GM12878 (cell line): Measurements from ENCODE around the gene TULP1. TPM values are rescaled to one million over a fixed set of nuclear protein-coding genes. Genes with fewer than 3 reads are reported as not detected.

Experiments
- ATAC-seq: fragments of 200-7000 bp; cut with Tn5 transposase; 3 replicates; pipeline ENCODE4 v1.9.1; 2020; ENCODE audit warnings: mild to moderate bottlenecking, moderate library complexity
- BruUV-seq: library from RNA; stranded (reverse); fragments of 400-500 nt; replicated peaks from 2 replicates; lab custom pipeline; 2021; lab: Mats Ljungman, UMichigan
- CTCF ChIA-PET: fragments of 300-600 bp; sonication (Branson Sonifier 250); formaldehyde crosslinking; extraction: SDS; loops from one replicate; lab custom pipeline; 2021; ENCODE audit warnings: inconsistent platforms; lab: Yijun Ruan, JAX
- POLR2A ChIA-PET: fragments of 350-600 bp; formaldehyde crosslinking; extraction: SDS; loops from one replicate; lab custom pipeline; 2021; ENCODE audit warnings: inconsistent platforms; lab: Charles Lee
- RAD21 ChIA-PET: fragments of 300-600 bp; sonication (Branson Sonifier 250); formaldehyde crosslinking; loops from one replicate; lab custom pipeline; 2023; ENCODE audit warnings: antibody characterized with exemption; ENCODE audit not compliant: unreplicated experiment; lab: Charles Lee
- SMC1A ChIA-PET: fragments of 300-600 bp; sonication (Branson Sonifier 250); formaldehyde crosslinking; loops from one replicate; lab custom pipeline; 2023; ENCODE audit not compliant: unreplicated experiment, uncharacterized antibody; lab: Charles Lee
- DNase-seq: peaks from one replicate; pipeline ENCODE4 v3.0.0-alpha.2; 2011; ENCODE audit warnings: low read depth, low spot score
- FAIRE-seq: peaks from 3 replicates; lab custom pipeline; 2011; peaks lifted over from hg19 to GRCh38; lab: Jason Lieb, UNC
- H2AFZ ChIP-seq: 2 replicates; pipeline ENCODE4 v1.6.0; 2011; ENCODE audit warnings: low read depth, low read length, control low read depth; ENCODE audit not compliant: control insufficient read depth
- H3K27ac ChIP-seq: 2 replicates; pipeline ENCODE4 v1.5.1; 2011; ENCODE audit warnings: control low read depth; ENCODE audit not compliant: control insufficient read depth, insufficient read depth
- H3K27me3 ChIP-seq, 2 experiments: replicated peaks in 1 of 2; 2 replicates each; pipeline versions ENCODE4 v1.6.0 to v1.6.1; 2011; ENCODE audit warnings: low read length in 1 of 2; ENCODE audit not compliant: control insufficient read depth in 2 of 2, insufficient read depth in 2 of 2
- H3K36me3 ChIP-seq, 2 experiments: 2 replicates each; pipeline ENCODE4 v1.5.1; 2011; ENCODE audit warnings: low read length in 1 of 2; ENCODE audit not compliant: control insufficient read depth in 2 of 2, insufficient read depth in 2 of 2
- H3K4me1 ChIP-seq: 2 replicates; pipeline ENCODE4 v1.6.1; 2011; ENCODE audit warnings: mild to moderate bottlenecking, low read length, moderate library complexity, mixed read lengths; ENCODE audit not compliant: control insufficient read depth, insufficient read depth
- H3K4me2 ChIP-seq: 2 replicates; pipeline ENCODE4 v1.6.0; 2011; ENCODE audit warnings: control low read depth; ENCODE audit not compliant: control insufficient read depth, insufficient read depth
- H3K4me3 ChIP-seq: fragments of 200-600 bp; sonication (generic); 2 replicates; pipeline ENCODE4 v1.5.1; 2016
- H3K79me2 ChIP-seq: 2 replicates; pipeline ENCODE4 v1.6.0; 2011; ENCODE audit warnings: low read length; ENCODE audit not compliant: control insufficient read depth, insufficient read depth
- H3K9ac ChIP-seq: 2 replicates; pipeline ENCODE4 v1.8.0; 2011; ENCODE audit warnings: low read length, control low read depth, mixed read lengths; ENCODE audit not compliant: control insufficient read depth, insufficient read depth
- H3K9me3 ChIP-seq: replicated peaks from 3 replicates; pipeline ENCODE4 v1.5.1; 2011; ENCODE audit warnings: mild to moderate bottlenecking, low read length; ENCODE audit not compliant: control insufficient read depth, insufficient read depth
- H4K20me1 ChIP-seq: 2 replicates; pipeline ENCODE4 v1.6.0; 2011; ENCODE audit not compliant: control insufficient read depth, insufficient read depth
- ATF3 ChIP-seq: IDR thresholded peaks from 2 replicates; pipeline ENCODE4 v1.6.1; 2011; ENCODE audit warnings: low read depth, mild to moderate bottlenecking, low read length, moderate library complexity, borderline replicate concordance; ENCODE audit errors: extremely low read depth
- BCL11A ChIP-seq: IDR thresholded peaks from 2 replicates; pipeline ENCODE4 v1.6.1; 2011; ENCODE audit warnings: low read depth, low read length
- BRCA1 ChIP-seq: IDR thresholded peaks from 2 replicates; pipeline ENCODE4 v1.6.1; 2011; ENCODE audit warnings: low read depth, low read length, improper control_type of control experiment
- CEBPB ChIP-seq, 2 experiments: fragments of 150-350 bp in 1 of 2; IDR thresholded peaks; 2 replicates each; pipeline ENCODE4 v1.6.1; 2012 to 2014; ENCODE audit warnings: low read depth in 2 of 2, low read length in 2 of 2, borderline replicate concordance in 1 of 2, inconsistent platforms in 1 of 2
- ELK1 ChIP-seq: IDR thresholded peaks from 2 replicates; pipeline ENCODE4 v1.6.1; 2012; ENCODE audit warnings: low read depth, low read length, improper control_type of control experiment
- ETV6 ChIP-seq, 2 experiments: fragments of 450-650 bp in 1 of 2; IDR thresholded peaks in 1 of 2; conservative IDR thresholded peaks in 1 of 2; 2 replicates each; pipeline ENCODE4 v1.6.1; 2014; ENCODE audit warnings: antibody characterized with exemption in 1 of 2, borderline replicate concordance in 1 of 2, low read depth in 1 of 2, mild to moderate bottlenecking in 1 of 2, moderate library complexity in 1 of 2
- FOXK2 ChIP-seq: fragments of 450-650 bp; IDR thresholded peaks from 2 replicates; pipeline ENCODE4 v1.6.1; 2017; ENCODE audit warnings: mild to moderate bottlenecking, moderate library complexity
- MXI1 ChIP-seq: fragments of 150-350 bp; IDR thresholded peaks from 2 replicates; pipeline ENCODE4 v1.6.1; 2011; ENCODE audit warnings: low read depth, mild to moderate bottlenecking, inconsistent platforms, low read length, improper control_type of control experiment
- PAX8 ChIP-seq: fragments of 450-650 bp; IDR thresholded peaks from 2 replicates; pipeline ENCODE4 v1.6.1; 2017; ENCODE audit warnings: mild to moderate bottlenecking, moderate library complexity
- PKNOX1 ChIP-seq: fragments of 450-650 bp; IDR thresholded peaks from 2 replicates; pipeline ENCODE4 v1.6.1; 2016; ENCODE audit warnings: mild to moderate bottlenecking
- PRDM15 ChIP-seq: fragments of 450-650 bp; formaldehyde crosslinking; IDR thresholded peaks from 2 replicates; pipeline ENCODE4 v1.4.0; 2020; ENCODE audit warnings: mild to moderate bottlenecking, moderate library complexity
- RAD51 ChIP-seq: fragments of 450-650 bp; IDR thresholded peaks from 2 replicates; pipeline ENCODE4 v1.6.1; 2016; ENCODE audit warnings: moderate library complexity, mild to moderate bottlenecking, inconsistent platforms
- RBBP5 ChIP-seq: fragments of 200-600 bp; sonication (generic); conservative IDR thresholded peaks from 2 replicates; pipeline ENCODE4 v1.6.1; 2016
- SIN3A ChIP-seq: IDR thresholded peaks from 2 replicates; pipeline ENCODE4 v1.6.1; 2012; ENCODE audit warnings: low read depth, low read length, improper control_type of control experiment
- YY1 ChIP-seq: IDR thresholded peaks from 2 replicates; pipeline ENCODE4 v1.6.1; 2011; ENCODE audit warnings: low read depth, mild to moderate bottlenecking, low read length
- WGBS: methylation state at CpG from one replicate; pipeline ENCODE4 v1.1.6; 2016; ENCODE audit warnings: low lambda C conversion rate; ENCODE audit not compliant: insufficient replicate concordance, insufficient coverage; ENCODE audit errors: missing lambda C conversion rate; 5-methylcytosine and 5-hydroxymethylcytosine counted together
- in situ Hi-C: fragments of 300-500 bp; cut with MboI; formaldehyde crosslinking; loops from 9 replicates; pipeline ENCODE4 v1.14.3; 2018; ENCODE audit warnings: mixed read lengths
- intact Hi-C: fragments of 100-400 bp; cut with micrococcal nuclease; formaldehyde crosslinking; loops from one replicate; pipeline ENCODE4 v1.14.2; 2022; ENCODE audit not compliant: unreplicated experiment
- polyA plus RNA-seq, 11 experiments: library from polyadenylated mRNA; depleted of rRNA in 4 of 11; unstranded in 6 of 11; stranded (reverse) in 5 of 11; fragments of >200 nt; fragmentation: Nextera tagmentation in 4 of 11; fragmentation: Illumina TruSeq in 1 of 11; extraction: Ambion mirVana in 4 of 11; extraction: Trizol in 1 of 11; gene quantifications; 1 replicate in 1 of 11; 2 replicates in 10 of 11; pipeline versions ENCODE4 v1.2.1 to v1.2.3, GENCODE V29; 2011 to 2016; ENCODE audit warnings: inconsistent platforms in 2 of 11, missing spikeins in 2 of 11, low read depth in 1 of 11
- total RNA-seq, 4 experiments: library from RNA; depleted of rRNA in 3 of 4; stranded (reverse); fragments of >200 nt in 3 of 4; fragmentation: Illumina TruSeq in 1 of 4; extraction: Trizol in 1 of 4; gene quantifications; 2 replicates each; pipeline versions ENCODE4 v1.2.1 to v1.2.3, GENCODE V29; 2013 to 2021
- TF ChIP-seq, protein P1 (sequence below): IDR thresholded peaks from 2 replicates; pipeline ENCODE4 v1.6.1; 2012; ENCODE audit warnings: mild to moderate bottlenecking, low read depth, low read length

TULP1 gene
- total and polyA plus RNA-seq, 10 of the 15 experiments (the other 5 are each of a cell fraction or from before 2014, with no cell fraction given): not detected

DNA sequence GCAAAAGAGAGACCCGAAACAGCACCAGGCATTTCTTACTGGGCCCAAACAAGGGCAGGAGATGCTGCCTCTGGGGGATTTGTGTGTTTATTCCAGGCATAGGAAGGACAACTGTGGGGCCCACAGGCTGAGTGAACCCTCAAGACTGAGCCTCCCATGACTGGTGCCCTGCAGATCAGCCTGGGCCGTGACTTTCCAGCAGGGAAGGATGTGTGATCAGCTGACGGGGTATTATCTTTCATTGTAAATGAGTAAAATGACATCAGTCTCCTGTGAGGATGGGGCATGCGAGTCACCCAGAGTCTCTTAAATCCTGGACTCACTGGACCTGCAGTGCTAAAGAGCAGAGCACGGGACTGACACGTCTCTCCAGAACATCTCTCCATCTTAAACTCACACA is 11.9 kb downstream of the TULP1 start:
- Histone ChIP-seq H3K27me3 (peaks cover 2 to 14% of the 10 kb centered on the region in 2 experiments), H3K27ac (no peak overlapping the region), H4K20me1 (no peaks in the 10 kb centered on the region), H3K4me1 (no peaks in the 10 kb centered on the region; the same call in 1 of the 2 replicates), H3K36me3 (no peaks in the 10 kb centered on the region), H3K4me2 (no peak overlapping the region), H3K79me2 (no peaks in the 10 kb centered on the region), H3K9me3 (no peaks in the 10 kb centered on the region), H3K4me3 (no peak overlapping the region), H2AFZ (no peak overlapping the region), H3K9ac (no peak overlapping the region)
- CTCF ChIA-PET: no interaction called here
- intact Hi-C loops (no loop called here), in situ Hi-C loops (no loop called here)
- POLR2A ChIA-PET: no interaction called here
- BruUV-seq: no TSS peak
- no peak for ATAC-seq
- WGBS: 29% methylated on average over 6 of the region's 6 CpGs
- RAD21 ChIA-PET: no interaction called here
- no peak for DNase-seq
- SMC1A ChIA-PET: no interaction called here
- no peak for FAIRE-seq
- TF ChIP-seq FOXK2 (no peak), RBBP5 (no peak), BRCA1 (no peak), PRDM15 (no peak), CEBPB (IDR thresholded peaks at IDR 0.05; ENCODE audit: borderline replicate concordance in 1 of 2, low read depth in 2 of 2, low read length in 2 of 2) (no peak), ATF3 (no peak), SIN3A (no peak), PKNOX1 (no peak), ETV6 (conservative IDR thresholded peaks at IDR 0.05 in 1 of 2, IDR thresholded peaks at IDR 0.05 in 1 of 2; ENCODE audit: borderline replicate concordance in 1 of 2, low read depth in 1 of 2) (no peak), RAD51 (no peak), ELK1 (no peak), BCL11A (no peak), PAX8 (no peak), MXI1 (no peak), YY1 (no peak)
- TF ChIP-seq, protein P1, sequence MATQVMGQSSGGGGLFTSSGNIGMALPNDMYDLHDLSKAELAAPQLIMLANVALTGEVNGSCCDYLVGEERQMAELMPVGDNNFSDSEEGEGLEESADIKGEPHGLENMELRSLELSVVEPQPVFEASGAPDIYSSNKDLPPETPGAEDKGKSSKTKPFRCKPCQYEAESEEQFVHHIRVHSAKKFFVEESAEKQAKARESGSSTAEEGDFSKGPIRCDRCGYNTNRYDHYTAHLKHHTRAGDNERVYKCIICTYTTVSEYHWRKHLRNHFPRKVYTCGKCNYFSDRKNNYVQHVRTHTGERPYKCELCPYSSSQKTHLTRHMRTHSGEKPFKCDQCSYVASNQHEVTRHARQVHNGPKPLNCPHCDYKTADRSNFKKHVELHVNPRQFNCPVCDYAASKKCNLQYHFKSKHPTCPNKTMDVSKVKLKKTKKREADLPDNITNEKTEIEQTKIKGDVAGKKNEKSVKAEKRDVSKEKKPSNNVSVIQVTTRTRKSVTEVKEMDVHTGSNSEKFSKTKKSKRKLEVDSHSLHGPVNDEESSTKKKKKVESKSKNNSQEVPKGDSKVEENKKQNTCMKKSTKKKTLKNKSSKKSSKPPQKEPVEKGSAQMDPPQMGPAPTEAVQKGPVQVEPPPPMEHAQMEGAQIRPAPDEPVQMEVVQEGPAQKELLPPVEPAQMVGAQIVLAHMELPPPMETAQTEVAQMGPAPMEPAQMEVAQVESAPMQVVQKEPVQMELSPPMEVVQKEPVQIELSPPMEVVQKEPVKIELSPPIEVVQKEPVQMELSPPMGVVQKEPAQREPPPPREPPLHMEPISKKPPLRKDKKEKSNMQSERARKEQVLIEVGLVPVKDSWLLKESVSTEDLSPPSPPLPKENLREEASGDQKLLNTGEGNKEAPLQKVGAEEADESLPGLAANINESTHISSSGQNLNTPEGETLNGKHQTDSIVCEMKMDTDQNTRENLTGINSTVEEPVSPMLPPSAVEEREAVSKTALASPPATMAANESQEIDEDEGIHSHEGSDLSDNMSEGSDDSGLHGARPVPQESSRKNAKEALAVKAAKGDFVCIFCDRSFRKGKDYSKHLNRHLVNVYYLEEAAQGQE: no peak
